Measurements from ENCODE around the gene ARRB2.

DNA sequence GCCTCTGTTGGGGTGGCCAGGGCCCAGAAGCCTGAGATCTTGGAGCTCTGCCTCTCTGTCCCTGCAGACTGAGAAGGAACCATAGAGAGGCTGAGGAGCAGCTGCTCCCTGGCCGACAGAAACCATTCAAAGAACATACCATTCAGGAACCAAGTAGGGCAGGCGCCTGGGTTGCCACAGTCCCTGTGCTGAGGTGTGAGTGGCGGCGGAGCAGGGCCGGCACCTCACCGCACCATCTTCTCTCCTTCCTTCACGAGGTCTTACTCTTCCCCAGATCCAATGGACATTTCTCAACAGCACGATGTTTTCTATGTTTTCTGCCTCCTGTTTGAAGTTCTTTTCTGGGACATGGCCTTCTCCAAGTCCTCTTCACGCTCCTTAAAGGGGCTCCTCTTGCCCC, 46.2 kb upstream of the ARRB2 start:
- TF ChIP-seq POLR2A (IDR thresholded peaks at IDR 0.05): no peak
- TF ChIP-seq, protein P1, sequence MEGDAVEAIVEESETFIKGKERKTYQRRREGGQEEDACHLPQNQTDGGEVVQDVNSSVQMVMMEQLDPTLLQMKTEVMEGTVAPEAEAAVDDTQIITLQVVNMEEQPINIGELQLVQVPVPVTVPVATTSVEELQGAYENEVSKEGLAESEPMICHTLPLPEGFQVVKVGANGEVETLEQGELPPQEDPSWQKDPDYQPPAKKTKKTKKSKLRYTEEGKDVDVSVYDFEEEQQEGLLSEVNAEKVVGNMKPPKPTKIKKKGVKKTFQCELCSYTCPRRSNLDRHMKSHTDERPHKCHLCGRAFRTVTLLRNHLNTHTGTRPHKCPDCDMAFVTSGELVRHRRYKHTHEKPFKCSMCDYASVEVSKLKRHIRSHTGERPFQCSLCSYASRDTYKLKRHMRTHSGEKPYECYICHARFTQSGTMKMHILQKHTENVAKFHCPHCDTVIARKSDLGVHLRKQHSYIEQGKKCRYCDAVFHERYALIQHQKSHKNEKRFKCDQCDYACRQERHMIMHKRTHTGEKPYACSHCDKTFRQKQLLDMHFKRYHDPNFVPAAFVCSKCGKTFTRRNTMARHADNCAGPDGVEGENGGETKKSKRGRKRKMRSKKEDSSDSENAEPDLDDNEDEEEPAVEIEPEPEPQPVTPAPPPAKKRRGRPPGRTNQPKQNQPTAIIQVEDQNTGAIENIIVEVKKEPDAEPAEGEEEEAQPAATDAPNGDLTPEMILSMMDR (IDR thresholded peaks at IDR 0.05): no peak

All from thyroid gland (tissue), 4 donors.